HG02623 (cell line): Measurements from ENCODE around the gene COL5A1.
"Not testable (repeated sequence)": the region's sequence is repeated elsewhere in the genome, so short reads cannot be mapped to it uniquely, and the experiment has no call there.

Experiments used
- ATAC-seq: cut with Tn5 transposase; IDR thresholded peaks from one replicate; pipeline ENCODE4 v1.9.1; 2021; ENCODE audit warnings: moderate library complexity; ENCODE audit not compliant: unreplicated experiment

Gene COL5A1

GRCh38 chr9:134847752-134848432, 206.3 kb downstream of the COL5A1 start:
- no peak for ATAC-seq

GRCh38 chr9:134848504-134848903, 206.9 kb downstream of the COL5A1 start:
- no peak for ATAC-seq

DNA sequence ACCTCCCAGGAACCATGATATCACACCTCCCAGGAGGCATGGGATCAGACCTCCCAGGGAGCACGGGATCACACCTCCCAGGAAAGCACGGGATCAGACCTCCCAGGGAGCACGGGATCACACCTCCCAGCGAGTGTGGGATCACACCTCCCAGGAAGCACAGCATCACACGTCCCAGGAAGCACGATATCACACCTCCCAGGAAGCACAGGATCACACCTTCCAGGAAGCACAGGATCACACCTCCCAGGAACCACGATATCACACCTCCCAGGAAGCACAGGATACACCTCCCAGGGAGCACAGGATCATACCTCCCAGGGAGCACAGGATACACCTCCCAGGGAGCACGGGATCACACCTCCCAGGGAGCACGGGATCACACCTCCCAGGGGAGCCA, 209.0 kb downstream of the COL5A1 start:
- no peak for ATAC-seq

DNA sequence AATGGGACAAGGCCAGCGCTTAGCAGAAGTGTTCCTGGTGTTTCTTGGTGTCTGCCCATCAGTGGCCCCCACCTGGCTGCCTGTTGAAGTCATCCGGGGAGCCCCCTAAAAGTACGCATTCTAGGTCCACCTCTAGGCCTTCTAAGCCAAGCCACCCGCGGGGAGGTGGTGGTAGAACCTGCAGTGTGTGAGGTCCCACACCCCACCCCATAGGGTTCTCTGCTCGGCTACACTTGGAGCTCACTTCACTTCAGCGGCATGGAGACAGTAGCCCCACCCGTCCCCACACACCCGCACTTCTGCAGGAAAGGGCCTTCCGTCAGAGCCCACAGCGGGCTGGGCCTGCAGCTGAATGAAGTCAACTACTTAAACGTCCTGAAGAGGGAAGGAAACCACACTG, 209.4 kb downstream of the COL5A1 start:
- no peak for ATAC-seq

DNA sequence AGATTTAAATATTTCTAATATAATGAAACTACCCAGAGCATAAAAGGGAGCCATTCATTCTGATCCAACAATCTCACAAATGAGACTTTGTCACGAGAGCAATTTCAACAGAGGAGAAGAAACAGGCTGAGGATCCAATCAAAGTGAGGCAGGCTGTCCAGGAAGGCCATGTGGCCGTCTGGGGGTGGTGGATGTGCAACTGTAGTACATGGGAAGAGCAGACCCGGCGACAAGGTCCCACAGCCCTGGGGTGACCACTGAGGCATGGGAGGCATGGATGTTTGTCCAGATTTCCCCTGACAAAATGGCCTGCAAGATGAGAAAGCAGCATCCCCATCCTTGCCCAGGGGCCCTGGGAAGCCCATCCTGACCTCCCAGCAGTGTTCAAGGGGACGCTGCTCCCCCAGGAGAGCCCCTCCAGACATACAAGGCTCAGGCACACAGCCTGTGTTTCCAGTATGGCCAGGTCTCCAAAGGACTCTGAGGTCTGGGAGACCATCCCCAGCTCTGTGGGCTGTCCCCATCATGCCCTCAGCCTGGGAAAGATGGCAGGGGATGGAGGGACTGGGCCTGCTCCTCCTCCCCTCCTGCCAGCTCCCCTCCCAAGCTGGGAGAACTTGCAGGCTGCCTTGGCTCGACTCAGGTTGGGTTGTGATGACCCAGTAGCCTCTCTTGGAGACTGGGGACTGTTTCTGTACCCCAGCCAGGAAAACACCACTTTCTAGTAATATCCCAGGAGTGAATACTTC, 211.5 kb downstream of the COL5A1 start:
- ATAC-seq, result no peak

DNA sequence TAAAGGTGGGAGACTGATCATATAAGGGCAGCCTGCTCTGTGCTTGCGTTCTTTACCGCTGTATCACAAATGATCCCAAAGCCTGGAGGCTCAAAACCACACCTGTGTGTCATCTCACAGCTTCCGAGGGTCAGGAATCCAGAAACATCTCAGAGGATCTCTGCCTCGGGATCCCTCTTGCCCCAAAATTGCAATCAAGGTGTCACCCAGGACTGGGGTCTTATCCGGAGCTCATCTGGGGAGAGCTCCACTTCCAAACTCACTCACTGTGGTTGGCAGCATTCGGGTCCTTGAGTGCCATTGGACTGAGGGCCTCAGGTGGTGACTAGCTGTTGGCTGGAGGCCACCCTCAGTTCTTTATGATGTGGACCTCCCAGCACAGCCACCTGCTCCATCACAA, 212.3 kb downstream of the COL5A1 start:
- ATAC-seq, result no peak

GRCh38 chr9:134854541-134854981, 213.0 kb downstream of the COL5A1 start:
- no peak for ATAC-seq

GRCh38 chr9:134855231-134855899, 213.8 kb downstream of the COL5A1 start:
- no peak for ATAC-seq

GRCh38 chr9:134855900-134856377, 214.3 kb downstream of the COL5A1 start:
- no peak for ATAC-seq

DNA sequence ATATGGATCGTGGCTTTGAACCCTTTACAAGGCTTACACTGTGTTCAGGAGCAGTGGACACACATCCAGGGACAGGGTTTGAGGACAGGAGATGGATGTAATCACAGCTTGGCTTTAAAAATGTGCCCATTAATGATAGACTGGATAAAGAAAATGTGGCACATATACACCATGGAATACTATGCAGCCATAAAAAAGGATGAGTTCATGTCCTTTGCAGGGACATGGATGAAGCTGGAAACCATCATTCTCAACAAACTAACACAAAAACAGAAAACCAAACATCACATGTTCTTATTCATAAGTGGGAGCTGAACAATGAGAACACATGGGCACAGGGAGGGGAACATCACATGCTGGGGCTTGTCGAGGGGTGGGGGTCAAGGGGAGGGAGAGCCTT, 215.8 kb downstream of the COL5A1 start:
- ATAC-seq, result not testable (repeated sequence)

DNA sequence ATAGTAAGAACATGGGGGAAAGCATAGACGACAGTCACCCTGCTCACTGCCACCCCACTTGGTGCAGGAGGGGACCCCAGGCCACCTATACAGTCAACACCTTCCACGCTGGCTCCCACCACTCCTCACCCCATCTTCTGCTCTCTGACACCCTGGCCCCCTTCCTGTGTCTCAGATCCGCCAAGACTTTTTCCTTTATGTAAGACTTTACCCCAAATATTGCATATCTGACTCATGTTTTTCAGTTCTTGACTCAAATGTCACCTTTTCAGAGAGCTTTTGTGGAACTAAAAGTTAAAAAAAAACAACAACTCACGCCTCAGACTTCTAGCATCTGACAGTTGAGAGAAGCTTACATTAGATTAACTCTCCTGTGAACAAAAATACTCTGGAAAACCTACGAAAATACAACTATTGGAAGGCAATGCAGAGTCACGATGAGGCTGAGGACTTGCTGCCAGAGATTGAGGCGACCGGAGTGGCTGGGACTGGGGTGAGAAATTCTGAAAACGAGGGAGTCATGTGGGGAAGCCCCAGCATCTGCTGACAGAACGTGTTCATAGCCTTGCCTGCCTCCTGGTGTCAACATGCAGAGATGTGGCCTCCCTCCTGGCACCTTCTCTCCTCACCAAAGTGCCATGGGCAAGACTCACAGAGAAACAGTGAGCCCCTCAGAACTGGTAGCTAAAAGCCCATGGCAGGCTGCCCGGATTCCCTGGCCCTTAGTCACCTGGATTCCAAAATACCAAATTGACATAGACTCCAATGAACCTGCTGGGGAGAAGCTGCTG, 216.6 kb downstream of the COL5A1 start:
- ATAC-seq, result peak; percentile 66

- ATAC-seq, result no peak
Observed at GRCh38 chr9:134860510-134860909, 218.9 kb downstream of the COL5A1 start.

DNA sequence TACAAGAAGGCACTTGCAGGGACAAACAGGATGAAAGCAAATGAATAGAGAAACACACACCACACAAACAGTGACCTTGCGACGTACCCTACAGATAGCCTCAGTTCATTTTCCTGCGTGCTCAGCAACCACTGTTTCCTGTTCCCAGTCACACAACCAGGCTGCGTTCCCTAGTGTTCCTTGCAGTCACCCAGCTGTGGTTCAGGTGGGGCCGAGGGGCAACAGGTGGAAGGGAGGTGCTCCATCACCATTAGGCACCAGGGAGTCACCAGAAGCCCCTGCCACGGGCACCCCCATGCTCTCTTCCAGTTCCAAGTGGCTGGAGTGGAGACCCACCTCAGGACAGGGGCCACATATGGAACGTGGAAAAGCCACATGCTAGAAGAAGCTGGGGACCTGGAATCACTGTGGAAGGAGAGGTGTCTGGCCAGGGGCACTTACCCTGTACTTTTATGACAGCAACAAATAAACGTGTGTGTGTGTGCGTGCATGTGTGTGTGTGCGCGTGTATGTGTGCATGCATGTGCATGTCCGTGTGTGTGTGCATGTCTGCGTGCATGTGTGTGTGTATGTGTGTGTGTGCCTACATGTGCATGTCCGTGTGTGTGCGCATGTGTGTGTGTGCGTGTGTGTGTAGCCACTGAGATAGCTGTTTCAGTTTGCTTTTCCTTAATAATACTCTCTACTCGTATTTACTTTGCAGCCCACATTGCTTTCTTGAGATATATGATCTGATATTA, 220.2 kb downstream of the COL5A1 start:
- no peak for ATAC-seq

DNA sequence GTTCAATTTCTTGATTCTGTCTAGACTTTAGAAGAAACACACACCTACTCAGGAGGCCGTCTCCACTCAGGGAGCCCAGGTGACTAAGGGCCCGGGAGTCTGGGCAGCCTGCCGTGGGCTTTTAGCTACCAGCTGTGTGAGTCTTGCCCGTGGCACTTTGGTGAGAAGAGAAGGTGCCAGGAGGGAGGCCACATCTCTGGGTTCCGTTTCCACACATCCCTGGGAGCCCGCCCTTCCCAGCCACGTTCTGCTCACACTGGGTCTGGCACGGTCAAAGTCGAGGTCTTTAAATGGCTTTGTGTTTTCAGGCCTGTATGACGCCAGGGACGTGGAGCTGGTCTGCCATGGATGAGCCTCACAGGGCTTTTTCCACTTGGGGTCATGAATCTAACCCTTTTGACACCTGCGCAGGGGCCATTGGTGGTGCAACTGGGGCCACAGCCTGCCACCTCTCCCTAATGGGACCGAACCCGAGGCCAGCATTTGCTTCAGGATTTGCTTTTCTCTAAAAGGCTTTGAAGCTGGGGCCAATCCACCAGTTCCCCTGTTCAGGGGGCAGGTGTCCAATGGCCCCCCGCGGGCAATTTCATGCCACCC, 221.8 kb downstream of the COL5A1 start:
- no peak for ATAC-seq

- no peak for ATAC-seq
Observed at GRCh38 chr9:134863941-134864820, 222.6 kb downstream of the COL5A1 start.

DNA sequence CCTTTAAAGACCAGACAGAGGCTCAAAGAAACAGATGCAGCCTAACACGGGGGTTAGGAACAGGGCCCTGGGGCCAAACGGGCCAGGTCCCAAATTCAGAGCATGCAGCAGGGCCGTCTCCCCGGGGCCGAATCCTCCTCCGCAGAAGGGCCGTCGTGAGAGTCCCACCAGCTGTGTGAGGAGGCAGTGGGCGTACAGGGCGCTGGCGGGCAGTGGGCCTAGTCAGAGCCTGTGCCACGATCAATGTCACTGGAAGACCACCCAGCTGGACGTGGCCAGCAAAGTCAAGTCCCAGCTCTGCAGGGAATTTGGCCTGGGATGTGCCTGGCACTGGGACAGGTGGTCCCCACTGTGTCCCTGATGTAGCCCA, 223.2 kb downstream of the COL5A1 start:
- ATAC-seq, result no peak

GRCh38 chr9:134867917-134868750, 226.5 kb downstream of the COL5A1 start:
- ATAC-seq, result no peak
